GM12878 (cell line): Measurements from ENCODE around the gene NUP205. TPM values are rescaled to one million over a fixed set of nuclear protein-coding genes. Genes with fewer than 3 reads are reported as not detected.

Experiments used
- ATAC-seq: fragments of 200-7000 bp; cut with Tn5 transposase; 3 replicates; pipeline ENCODE4 v1.9.1; 2020; ENCODE audit warnings: mild to moderate bottlenecking, moderate library complexity
- BruUV-seq: library from RNA; stranded (reverse); fragments of 400-500 nt; replicated peaks from 2 replicates; lab custom pipeline; 2021; lab: Mats Ljungman, UMichigan
- CTCF ChIA-PET: fragments of 300-600 bp; sonication (Branson Sonifier 250); formaldehyde crosslinking; extraction: SDS; loops from one replicate; lab custom pipeline; 2021; ENCODE audit warnings: inconsistent platforms; lab: Yijun Ruan, JAX
- POLR2A ChIA-PET: fragments of 350-600 bp; formaldehyde crosslinking; extraction: SDS; loops from one replicate; lab custom pipeline; 2021; ENCODE audit warnings: inconsistent platforms; lab: Charles Lee
- RAD21 ChIA-PET: fragments of 300-600 bp; sonication (Branson Sonifier 250); formaldehyde crosslinking; loops from one replicate; lab custom pipeline; 2023; ENCODE audit warnings: antibody characterized with exemption; ENCODE audit not compliant: unreplicated experiment; lab: Charles Lee
- SMC1A ChIA-PET: fragments of 300-600 bp; sonication (Branson Sonifier 250); formaldehyde crosslinking; loops from one replicate; lab custom pipeline; 2023; ENCODE audit not compliant: unreplicated experiment, uncharacterized antibody; lab: Charles Lee
- DNase-seq: peaks from one replicate; pipeline ENCODE4 v3.0.0-alpha.2; 2011; ENCODE audit warnings: low read depth, low spot score
- FAIRE-seq: peaks from 3 replicates; lab custom pipeline; 2011; peaks lifted over from hg19 to GRCh38; lab: Jason Lieb, UNC
- H2AFZ ChIP-seq: 2 replicates; pipeline ENCODE4 v1.6.0; 2011; ENCODE audit warnings: low read depth, low read length, control low read depth; ENCODE audit not compliant: control insufficient read depth
- H3K27ac ChIP-seq: 2 replicates; pipeline ENCODE4 v1.5.1; 2011; ENCODE audit warnings: control low read depth; ENCODE audit not compliant: control insufficient read depth, insufficient read depth
- H3K27me3 ChIP-seq, 2 experiments: replicated peaks in 1 of 2; 2 replicates each; pipeline versions ENCODE4 v1.6.0 to v1.6.1; 2011; ENCODE audit warnings: low read length in 1 of 2; ENCODE audit not compliant: control insufficient read depth in 2 of 2, insufficient read depth in 2 of 2
- H3K36me3 ChIP-seq, 2 experiments: 2 replicates each; pipeline ENCODE4 v1.5.1; 2011; ENCODE audit warnings: low read length in 1 of 2; ENCODE audit not compliant: control insufficient read depth in 2 of 2, insufficient read depth in 2 of 2
- H3K4me1 ChIP-seq: 2 replicates; pipeline ENCODE4 v1.6.1; 2011; ENCODE audit warnings: mild to moderate bottlenecking, low read length, moderate library complexity, mixed read lengths; ENCODE audit not compliant: control insufficient read depth, insufficient read depth
- H3K4me2 ChIP-seq: 2 replicates; pipeline ENCODE4 v1.6.0; 2011; ENCODE audit warnings: control low read depth; ENCODE audit not compliant: control insufficient read depth, insufficient read depth
- H3K4me3 ChIP-seq: fragments of 200-600 bp; sonication (generic); 2 replicates; pipeline ENCODE4 v1.5.1; 2016
- H3K79me2 ChIP-seq: 2 replicates; pipeline ENCODE4 v1.6.0; 2011; ENCODE audit warnings: low read length; ENCODE audit not compliant: control insufficient read depth, insufficient read depth
- H3K9ac ChIP-seq: 2 replicates; pipeline ENCODE4 v1.8.0; 2011; ENCODE audit warnings: low read length, control low read depth, mixed read lengths; ENCODE audit not compliant: control insufficient read depth, insufficient read depth
- H3K9me3 ChIP-seq: replicated peaks from 3 replicates; pipeline ENCODE4 v1.5.1; 2011; ENCODE audit warnings: mild to moderate bottlenecking, low read length; ENCODE audit not compliant: control insufficient read depth, insufficient read depth
- H4K20me1 ChIP-seq: 2 replicates; pipeline ENCODE4 v1.6.0; 2011; ENCODE audit not compliant: control insufficient read depth, insufficient read depth
- BHLHE40 ChIP-seq, 2 experiments: fragments of 450-650 bp in 1 of 2; IDR thresholded peaks; 2 replicates each; pipeline ENCODE4 v1.6.1; 2011 to 2017; ENCODE audit warnings: low read depth in 2 of 2, borderline replicate concordance in 1 of 2, improper control_type of control experiment in 1 of 2, low read length in 1 of 2, mild to moderate bottlenecking in 1 of 2
- FOXK2 ChIP-seq: fragments of 450-650 bp; IDR thresholded peaks from 2 replicates; pipeline ENCODE4 v1.6.1; 2017; ENCODE audit warnings: mild to moderate bottlenecking, moderate library complexity
- HDGF ChIP-seq: fragments of 450-650 bp; IDR thresholded peaks from 2 replicates; pipeline ENCODE4 v1.6.1; 2016; ENCODE audit warnings: antibody characterized with exemption
- JUND ChIP-seq: IDR thresholded peaks from 2 replicates; pipeline ENCODE4 v1.6.1; 2012; ENCODE audit warnings: low read depth, mild to moderate bottlenecking, low read length, improper control_type of control experiment, moderate library complexity
- KAT2A ChIP-seq: conservative IDR thresholded peaks from 2 replicates; pipeline ENCODE4 v1.6.1; 2011; ENCODE audit warnings: low read depth, low read length; ENCODE audit not compliant: control insufficient read depth
- MYC ChIP-seq: IDR thresholded peaks from 2 replicates; pipeline ENCODE4 v1.6.1; 2011; ENCODE audit warnings: mild to moderate bottlenecking, low read length, moderate library complexity, inconsistent platforms; ENCODE audit not compliant: insufficient read depth, insufficient replicate concordance, insufficient read length, severe bottlenecking
- NFXL1 ChIP-seq: fragments of 450-650 bp; IDR thresholded peaks from 2 replicates; pipeline ENCODE4 v1.6.1; 2017; ENCODE audit warnings: antibody characterized with exemption, mild to moderate bottlenecking, borderline replicate concordance
- PKNOX1 ChIP-seq: fragments of 450-650 bp; IDR thresholded peaks from 2 replicates; pipeline ENCODE4 v1.6.1; 2016; ENCODE audit warnings: mild to moderate bottlenecking
- POLR2AphosphoS2 ChIP-seq: IDR thresholded peaks from 2 replicates; pipeline ENCODE4 v1.6.1; 2011; ENCODE audit warnings: low read depth, mild to moderate bottlenecking, low read length, improper control_type of control experiment, moderate library complexity
- RAD21 ChIP-seq: IDR thresholded peaks from 2 replicates; pipeline ENCODE4 v1.6.1; 2011; ENCODE audit warnings: mild to moderate bottlenecking, low read depth, low read length, moderate library complexity; ENCODE audit not compliant: insufficient read depth
- RBBP5 ChIP-seq: fragments of 200-600 bp; sonication (generic); conservative IDR thresholded peaks from 2 replicates; pipeline ENCODE4 v1.6.1; 2016
- RUNX3 ChIP-seq: IDR thresholded peaks from 2 replicates; pipeline ENCODE4 v1.6.1; 2012; ENCODE audit warnings: low read length, inconsistent platforms
- SUZ12 ChIP-seq: fragments of 200-600 bp; sonication (generic); IDR thresholded peaks from one replicate; pipeline ENCODE4 v1.6.1; 2018; ENCODE audit warnings: antibody characterized with exemption, mild to moderate bottlenecking; ENCODE audit not compliant: unreplicated experiment
- TCF3 ChIP-seq: IDR thresholded peaks from 2 replicates; pipeline ENCODE4 v1.6.1; 2012; ENCODE audit warnings: low read depth, mild to moderate bottlenecking, low read length, borderline replicate concordance; ENCODE audit not compliant: insufficient read depth
- ZSCAN29 ChIP-seq: fragments of 450-650 bp; IDR thresholded peaks from 2 replicates; pipeline ENCODE4 v1.6.1; 2017; ENCODE audit warnings: mild to moderate bottlenecking, moderate library complexity
- WGBS: methylation state at CpG from one replicate; pipeline ENCODE4 v1.1.6; 2016; ENCODE audit warnings: low lambda C conversion rate; ENCODE audit not compliant: insufficient replicate concordance, insufficient coverage; ENCODE audit errors: missing lambda C conversion rate; 5-methylcytosine and 5-hydroxymethylcytosine counted together
- in situ Hi-C: fragments of 300-500 bp; cut with MboI; formaldehyde crosslinking; loops from 9 replicates; pipeline ENCODE4 v1.14.3; 2018; ENCODE audit warnings: mixed read lengths
- intact Hi-C: fragments of 100-400 bp; cut with micrococcal nuclease; formaldehyde crosslinking; loops from one replicate; pipeline ENCODE4 v1.14.2; 2022; ENCODE audit not compliant: unreplicated experiment
- polyA plus RNA-seq, 11 experiments: library from polyadenylated mRNA; depleted of rRNA in 4 of 11; unstranded in 6 of 11; stranded (reverse) in 5 of 11; fragments of >200 nt; fragmentation: Nextera tagmentation in 4 of 11; fragmentation: Illumina TruSeq in 1 of 11; extraction: Ambion mirVana in 4 of 11; extraction: Trizol in 1 of 11; gene quantifications; 1 replicate in 1 of 11; 2 replicates in 10 of 11; pipeline versions ENCODE4 v1.2.1 to v1.2.3, GENCODE V29; 2011 to 2016; ENCODE audit warnings: inconsistent platforms in 2 of 11, missing spikeins in 2 of 11, low read depth in 1 of 11
- total RNA-seq, 4 experiments: library from RNA; depleted of rRNA in 3 of 4; stranded (reverse); fragments of >200 nt in 3 of 4; fragmentation: Illumina TruSeq in 1 of 4; extraction: Trizol in 1 of 4; gene quantifications; 2 replicates each; pipeline versions ENCODE4 v1.2.1 to v1.2.3, GENCODE V29; 2013 to 2021
- TF ChIP-seq, protein P1 (sequence below): fragments of 450-650 bp; IDR thresholded peaks from 2 replicates; pipeline ENCODE4 v1.6.1; 2016; ENCODE audit warnings: mild to moderate bottlenecking
- TF ChIP-seq, protein P2 (sequence below): IDR thresholded peaks from 2 replicates; pipeline ENCODE4 v1.6.1; 2011; ENCODE audit warnings: borderline replicate concordance, low read depth, mild to moderate bottlenecking, moderate library complexity, low read length; ENCODE audit not compliant: insufficient read depth, poor library complexity, severe bottlenecking

NUP205 gene
- total and polyA plus RNA-seq, 10 of the 15 experiments (the other 5 are each of a cell fraction or from before 2014, with no cell fraction given) = 41.4 to 110 (median 85.9) TPM

DNA sequence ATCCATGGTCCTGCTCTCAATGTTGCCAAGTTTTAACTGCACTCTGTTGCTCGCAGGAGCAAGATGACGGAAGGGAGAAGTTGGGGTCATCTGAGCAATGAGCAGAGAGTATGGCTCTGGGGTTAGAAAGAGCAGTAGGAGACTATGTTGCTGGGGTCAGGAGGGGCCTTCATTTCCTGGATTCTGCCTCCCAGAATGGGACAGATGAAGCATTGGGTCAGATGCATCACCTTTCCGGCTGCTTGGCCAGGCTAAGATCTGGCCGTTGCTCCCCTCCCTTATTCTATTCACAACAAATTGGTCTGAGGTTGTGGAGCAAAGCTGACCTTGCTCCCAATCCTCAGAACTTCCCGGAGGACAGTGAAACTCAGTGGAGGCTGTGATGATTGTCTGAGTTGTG is 127.0 kb downstream of the NUP205 start (continued):
- no peak for TF ChIP-seq KAT2A
- TF ChIP-seq JUND = no peak
- TF ChIP-seq FOXK2 = no peak
- TF ChIP-seq, protein P1, sequence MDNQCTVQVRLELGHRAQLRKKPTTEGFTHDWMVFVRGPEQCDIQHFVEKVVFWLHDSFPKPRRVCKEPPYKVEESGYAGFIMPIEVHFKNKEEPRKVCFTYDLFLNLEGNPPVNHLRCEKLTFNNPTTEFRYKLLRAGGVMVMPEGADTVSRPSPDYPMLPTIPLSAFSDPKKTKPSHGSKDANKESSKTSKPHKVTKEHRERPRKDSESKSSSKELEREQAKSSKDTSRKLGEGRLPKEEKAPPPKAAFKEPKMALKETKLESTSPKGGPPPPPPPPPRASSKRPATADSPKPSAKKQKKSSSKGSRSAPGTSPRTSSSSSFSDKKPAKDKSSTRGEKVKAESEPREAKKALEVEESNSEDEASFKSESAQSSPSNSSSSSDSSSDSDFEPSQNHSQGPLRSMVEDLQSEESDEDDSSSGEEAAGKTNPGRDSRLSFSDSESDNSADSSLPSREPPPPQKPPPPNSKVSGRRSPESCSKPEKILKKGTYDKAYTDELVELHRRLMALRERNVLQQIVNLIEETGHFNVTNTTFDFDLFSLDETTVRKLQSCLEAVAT = no peak
- TF ChIP-seq POLR2AphosphoS2 = no peak
- no peak for TF ChIP-seq RBBP5
- TF ChIP-seq RAD21 = no peak
- TF ChIP-seq TCF3 = no peak
- TF ChIP-seq SUZ12 = no peak
- TF ChIP-seq, all 136 proteins: peak for 0

DNA sequence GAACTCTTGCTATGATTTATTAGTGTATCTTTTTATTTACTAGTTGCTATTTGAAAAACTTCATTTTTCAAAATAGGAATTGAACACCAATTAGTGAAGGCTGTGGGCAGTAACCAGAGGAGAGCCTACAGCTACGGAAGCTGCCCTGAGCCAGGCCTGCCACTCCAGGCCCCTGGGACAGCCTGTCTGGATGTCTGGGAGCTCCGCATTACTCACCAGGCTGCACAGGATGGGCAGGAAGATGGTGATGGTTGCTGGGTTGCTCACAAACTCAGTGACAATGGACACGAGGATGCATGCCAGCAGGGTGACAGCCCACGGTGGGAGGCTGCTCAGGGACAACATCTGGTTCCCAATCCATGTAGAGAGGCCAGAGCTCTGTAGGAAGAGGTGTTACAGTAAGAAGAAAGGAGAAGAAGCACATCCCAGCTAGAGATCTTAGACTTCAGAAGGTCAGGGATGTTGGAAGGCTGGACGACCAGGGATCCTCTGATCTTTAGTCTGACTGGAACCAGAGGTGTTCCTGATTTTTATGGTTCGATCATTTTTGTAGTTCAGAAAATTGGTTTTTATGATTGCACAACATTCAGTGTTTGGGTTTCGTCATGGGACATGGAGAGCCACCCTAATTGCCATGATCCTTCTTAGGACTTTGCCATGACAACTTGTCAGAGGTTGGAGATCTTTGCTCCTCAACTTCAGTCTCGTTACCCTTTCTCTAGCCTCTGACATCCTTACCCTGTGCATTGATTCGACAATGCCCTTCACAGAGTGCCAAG is 127.8 kb downstream of the NUP205 start:
- H3K4me1 ChIP-seq = no peaks in the 10 kb centered on the region
- TF ChIP-seq BHLHE40 (IDR thresholded peaks at IDR 0.05; ENCODE audit: borderline replicate concordance in 1 of 2, low read depth in 2 of 2, low read length in 1 of 2) = no peak
- TF ChIP-seq JUND = no peak
- no peak for TF ChIP-seq ZSCAN29
- TF ChIP-seq HDGF = no peak
- TF ChIP-seq NFXL1 = no peak
- TF ChIP-seq RBBP5 = no peak
- no peak for TF ChIP-seq MYC
- TF ChIP-seq RUNX3 = no peak
- TF ChIP-seq, protein P2, sequence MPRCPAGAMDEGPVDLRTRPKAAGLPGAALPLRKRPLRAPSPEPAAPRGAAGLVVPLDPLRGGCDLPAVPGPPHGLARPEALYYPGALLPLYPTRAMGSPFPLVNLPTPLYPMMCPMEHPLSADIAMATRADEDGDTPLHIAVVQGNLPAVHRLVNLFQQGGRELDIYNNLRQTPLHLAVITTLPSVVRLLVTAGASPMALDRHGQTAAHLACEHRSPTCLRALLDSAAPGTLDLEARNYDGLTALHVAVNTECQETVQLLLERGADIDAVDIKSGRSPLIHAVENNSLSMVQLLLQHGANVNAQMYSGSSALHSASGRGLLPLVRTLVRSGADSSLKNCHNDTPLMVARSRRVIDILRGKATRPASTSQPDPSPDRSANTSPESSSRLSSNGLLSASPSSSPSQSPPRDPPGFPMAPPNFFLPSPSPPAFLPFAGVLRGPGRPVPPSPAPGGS = no peak
- TF ChIP-seq PKNOX1 = no peak

More for the DNA sequence above, 127.8 kb downstream of the NUP205 start:
- POLR2A ChIA-PET = no interaction called here
- Histone ChIP-seq H3K4me3 (no peak overlapping the region), H3K4me2 (no peak overlapping the region), H3K9me3 (no peaks in the 10 kb centered on the region), H3K27ac (no peak overlapping the region), H3K79me2 (no peaks in the 10 kb centered on the region), H3K27me3 (no peaks in the 10 kb centered on the region), H2AFZ (no peak overlapping the region), H3K9ac (no peak overlapping the region), H3K36me3 (no peaks in the 10 kb centered on the region; a peak in 1 of 4 replicates), H4K20me1 (no peaks in the 10 kb centered on the region)
- in situ Hi-C loops = no loop called here
- RAD21 ChIA-PET = no interaction called here
- FAIRE-seq (no peak), ATAC-seq (no peak), DNase-seq (no peak)
- CTCF ChIA-PET = interaction anchor here (1.2 to 7.3 kb wide), 2 partner anchors 12 to 13 kb away, joined by 3 to 55 read pairs; no protein-coding TSS in a partner anchor
- 81% methylated on average over 9 of the region's 9 CpGs for WGBS
- intact Hi-C loops = no loop called here
- SMC1A ChIA-PET = interaction anchor here (4.3 kb wide), 1 partner anchor 12 kb away, joined by 18 read pairs; no protein-coding TSS in a partner anchor
- BruUV-seq = no TSS peak
